Stimulated activated CD4-positive, alpha-beta T cell treated with anti-CD3 and anti-CD28 coated beads, Interleukin-4, amount 100 ng/mL, for 48 hours (primary cell): ENCODE results near the gene LCT.
"Not testable (repeated sequence)": the region's sequence is repeated elsewhere in the genome, so short reads cannot be mapped to it uniquely, and the experiment has no call there.

Experiments used
- DNase-seq, 2 donors: peaks; one replicate each; pipeline ENCODE4 v3.0.0-alpha.2; 2020; ENCODE audit warnings: low read depth in 2 of 2

The LCT gene

GRCh38 chr2:135831180-135831812 is 5.7 kb downstream of the LCT start:
- DNase-seq: no peak

- no peak for DNase-seq
Measured at GRCh38 chr2:135829378-135830135, 7.4 kb downstream of the LCT start.

DNA sequence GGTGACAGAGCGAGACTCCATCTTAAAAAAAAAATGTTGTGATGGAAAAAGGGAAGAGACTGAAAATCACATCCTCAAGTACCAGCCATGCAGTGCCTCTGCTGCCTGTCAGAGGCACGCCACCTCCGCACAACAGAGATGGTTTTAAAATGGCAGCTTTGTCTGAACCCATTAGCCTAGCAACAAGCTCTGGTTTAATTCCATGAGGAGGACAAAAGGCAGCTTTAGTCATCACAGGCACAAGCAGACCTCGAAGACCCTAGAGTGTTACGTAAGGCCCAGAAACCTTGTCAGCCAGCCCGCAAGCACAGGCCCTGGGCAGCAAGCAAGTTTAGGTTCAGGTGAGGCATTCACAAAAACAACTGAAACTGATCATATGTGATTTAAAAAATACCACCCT is 10.4 kb downstream of the LCT start:
- DNase-seq: no peak

GRCh38 chr2:135825550-135826176 is 11.3 kb downstream of the LCT start:
- DNase-seq: no peak

DNA sequence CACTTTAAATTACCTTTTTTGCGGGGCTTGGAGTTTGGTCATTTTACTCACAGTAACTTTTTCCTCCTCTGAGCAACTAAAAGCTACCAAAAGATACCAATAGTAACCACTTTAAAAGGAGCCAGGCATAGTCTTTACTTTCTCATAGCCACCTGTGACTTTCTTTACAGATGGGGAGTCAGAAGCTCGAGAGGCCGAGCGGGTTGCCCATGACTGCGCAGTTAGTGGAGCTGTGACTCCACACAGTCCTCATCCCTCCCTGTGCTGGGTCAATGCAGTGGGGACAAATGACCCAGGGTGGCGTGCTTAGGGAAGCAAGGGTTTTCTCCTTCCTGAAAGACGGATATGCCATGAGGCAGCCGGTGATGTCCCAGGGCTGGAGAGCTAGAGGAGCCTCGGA is 11.9 kb downstream of the LCT start:
- DNase-seq: no peak

GRCh38 chr2:135822855-135823254 is 14.1 kb downstream of the LCT start:
- no peak for DNase-seq

DNA sequence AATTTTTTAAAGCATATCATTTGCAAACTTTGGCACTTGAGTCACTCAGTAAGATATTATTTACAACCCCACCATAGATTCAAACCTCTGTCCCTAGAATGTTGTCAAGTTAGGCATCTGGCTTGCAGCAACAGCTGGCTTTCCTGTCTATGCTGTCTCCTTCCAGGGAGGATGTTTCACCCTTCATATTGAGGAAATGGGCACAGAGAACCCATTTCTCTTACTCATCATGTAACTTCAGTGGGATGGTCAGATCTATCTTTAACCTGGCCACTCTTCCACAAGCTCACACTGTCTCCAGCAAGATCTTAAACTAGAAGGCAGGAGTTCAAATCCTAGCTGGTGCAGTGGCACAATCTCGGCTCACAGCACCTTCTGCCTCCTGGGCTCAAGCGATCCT is 15.8 kb downstream of the LCT start:
- no peak for DNase-seq

- peak; percentile 73 to 80 for DNase-seq
Measured at GRCh38 chr2:135820003-135820618, 16.9 kb downstream of the LCT start.

DNA sequence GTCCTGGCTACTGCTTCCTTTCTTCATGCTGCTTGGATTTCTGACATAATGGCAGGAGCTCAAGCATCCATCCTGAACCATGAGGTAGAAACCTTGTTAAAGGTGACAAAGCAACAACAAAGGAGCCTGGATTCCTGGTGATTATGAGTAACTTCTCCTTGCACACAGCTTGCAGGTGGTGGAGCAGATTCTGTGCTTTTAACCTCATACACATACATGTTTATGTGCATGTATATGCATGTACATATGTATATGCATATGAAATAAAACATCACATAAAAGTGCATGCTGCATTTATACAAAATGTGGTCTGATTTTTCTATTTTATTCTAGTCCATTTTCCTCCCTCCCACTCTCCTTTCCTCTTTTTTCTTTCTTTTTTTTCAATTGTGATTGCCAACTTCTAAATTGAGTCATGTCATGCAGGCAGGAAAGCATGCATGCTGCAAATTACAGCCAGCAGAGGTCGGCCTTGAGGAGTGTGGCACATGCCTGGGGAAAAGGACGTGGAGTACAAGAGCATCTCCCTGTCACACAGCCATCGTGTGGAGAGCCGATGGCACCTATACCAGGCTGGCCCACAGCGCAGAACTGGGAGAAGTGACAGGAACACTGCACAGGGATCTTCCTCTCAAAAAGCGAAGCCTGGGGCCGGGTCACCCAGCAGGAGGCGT is 17.9 kb downstream of the LCT start:
- DNase-seq: peak; percentile 50 to 53

- no peak for DNase-seq
Measured at GRCh38 chr2:135817951-135818350, 19.0 kb downstream of the LCT start.

DNA sequence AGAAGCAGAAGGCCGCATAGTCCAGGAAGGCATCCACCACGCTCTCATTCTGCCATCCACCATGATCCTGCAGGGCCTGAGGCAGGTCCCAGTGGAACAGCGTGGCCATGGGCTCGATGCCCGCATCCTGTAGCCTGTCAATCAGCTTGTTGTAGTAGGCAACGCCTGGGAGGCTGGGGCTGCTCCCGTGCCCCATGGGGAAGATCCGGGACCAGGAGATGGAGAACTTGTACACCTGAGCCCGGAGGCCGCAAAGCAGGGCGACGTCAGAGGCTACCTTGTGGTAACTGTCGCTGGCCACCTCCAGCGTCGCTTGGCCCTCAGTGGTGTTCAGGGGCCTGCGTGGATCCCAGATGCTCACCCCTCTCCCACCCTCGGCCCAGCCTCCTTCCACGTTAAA is 19.5 kb downstream of the LCT start:
- no peak for DNase-seq

DNA sequence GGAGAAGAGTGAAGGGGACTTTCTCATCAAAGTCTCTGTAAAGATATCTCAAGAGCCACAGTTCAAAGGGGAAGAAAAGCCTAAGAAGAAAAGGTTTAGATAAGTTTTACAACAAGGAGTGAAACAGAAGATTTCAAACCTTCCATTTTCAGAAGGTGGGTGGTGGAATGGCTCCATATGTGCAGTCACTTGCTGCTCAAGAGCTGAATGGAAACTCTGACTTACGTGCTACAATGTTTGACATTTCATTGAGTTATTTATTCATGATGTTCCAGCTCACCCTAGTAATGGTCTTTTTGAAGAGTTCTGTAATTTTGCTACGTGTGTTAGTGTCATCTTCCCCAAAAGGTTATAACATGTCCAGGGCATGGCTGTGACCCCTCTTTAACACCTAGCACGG is 21.7 kb downstream of the LCT start:
- no peak for DNase-seq

- no peak for DNase-seq
Measured at GRCh38 chr2:135812907-135813511, 24.0 kb downstream of the LCT start.

GRCh38 chr2:135807874-135808273 is 29.1 kb downstream of the LCT start:
- not testable (repeated sequence) for DNase-seq

DNA sequence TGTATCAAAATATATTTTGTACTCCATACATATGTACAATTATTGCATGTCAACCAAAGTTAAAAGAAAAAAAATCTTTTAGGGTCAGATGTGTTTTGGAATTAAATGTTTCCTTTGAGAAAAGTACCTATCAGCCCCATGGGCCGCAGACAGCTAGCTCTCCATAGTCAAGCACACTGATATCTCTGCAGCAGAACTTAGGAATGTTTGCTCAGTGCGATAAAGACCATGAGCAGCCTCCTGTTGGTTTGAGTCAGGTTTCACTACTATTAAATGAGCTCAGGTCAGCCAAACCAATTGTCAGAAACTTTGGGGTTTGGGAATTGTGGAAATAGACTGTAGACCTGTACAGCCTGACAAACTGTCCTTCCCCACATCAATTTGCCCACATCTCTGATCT is 33.7 kb downstream of the LCT start:
- no peak for DNase-seq

DNA sequence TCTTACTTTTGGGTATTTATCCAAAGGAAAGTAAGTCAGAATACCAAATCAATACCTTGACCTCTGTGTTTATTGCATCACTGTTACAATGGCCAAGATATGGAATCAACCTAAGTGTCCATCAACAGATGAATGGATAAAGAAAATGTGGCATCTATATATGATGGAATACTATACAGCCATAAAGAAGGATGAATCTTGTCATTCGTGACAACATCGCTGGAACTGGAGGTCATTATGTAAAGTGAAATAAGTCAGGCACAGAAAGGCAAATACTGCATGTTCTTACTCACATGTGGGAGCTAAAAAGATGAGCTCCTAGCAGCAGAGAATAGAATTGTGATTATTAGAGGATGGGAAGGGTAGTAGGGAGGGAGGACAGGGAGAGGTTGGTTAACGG is 34.6 kb downstream of the LCT start:
- no peak for DNase-seq

- no peak for DNase-seq
Measured at GRCh38 chr2:135800513-135801460, 36.2 kb downstream of the LCT start.

- DNase-seq: no peak
Measured at GRCh38 chr2:135799738-135800137, 37.2 kb downstream of the LCT start.

GRCh38 chr2:135798762-135799161 is 38.2 kb downstream of the LCT start:
- no peak for DNase-seq

DNA sequence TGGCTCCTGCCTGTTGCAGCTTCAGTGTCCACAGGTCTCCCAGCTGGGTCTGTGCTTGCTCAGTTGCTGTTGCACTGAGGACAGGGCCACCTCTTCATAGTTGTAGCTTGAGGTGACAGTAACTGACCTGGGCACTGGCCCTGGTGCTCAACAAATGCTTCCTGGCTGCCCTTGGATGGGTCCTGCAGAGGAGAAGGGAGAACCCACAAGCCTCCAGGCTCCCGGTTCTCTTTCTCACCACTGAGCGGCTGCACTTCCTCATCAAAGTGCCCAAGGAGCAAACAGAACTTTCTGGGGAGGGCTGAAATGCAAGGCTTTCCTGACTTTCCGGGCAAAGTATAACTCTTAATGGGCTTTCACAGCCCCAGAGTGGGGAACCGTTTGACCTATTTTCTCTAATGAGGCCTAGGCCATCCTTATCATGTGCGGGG is 38.7 kb downstream of the LCT start:
- no peak for DNase-seq
